IMR-90 (cell line): ENCODE measurements around the gene RNFT1. TPM values are rescaled to one million over a fixed set of nuclear protein-coding genes. Genes with fewer than 3 reads are reported as not detected.
"Not testable (repeated sequence)": the region's sequence is repeated elsewhere in the genome, so short reads cannot be mapped to it uniquely, and the experiment has no call there.

Experiments used
- ATAC-seq: fragments of 200-7000 bp; cut with Tn5 transposase; 2 replicates; pipeline ENCODE4 v1.9.1; 2020; ENCODE audit warnings: low read depth, mild to moderate bottlenecking, moderate library complexity
- BruUV-seq: library from RNA; stranded (reverse); fragments of 400-500 nt; replicated peaks from 2 replicates; lab custom pipeline; 2021; lab: Mats Ljungman, UMichigan
- CTCF ChIA-PET: fragments of 300-600 bp; formaldehyde crosslinking; extraction: SDS; loops from one replicate; lab custom pipeline; 2021; ENCODE audit warnings: antibody characterized with exemption; lab: Yijun Ruan, JAX
- POLR2A ChIA-PET: fragments of 300-600 bp; sonication (Branson Sonifier 250); formaldehyde crosslinking; loops from one replicate; lab custom pipeline; 2022; ENCODE audit warnings: antibody characterized with exemption; ENCODE audit not compliant: unreplicated experiment; lab: Charles Lee
- DNase-seq: peaks from one replicate; pipeline ENCODE4 v3.0.0; 2013
- H2AFZ ChIP-seq: replicated peaks from 2 replicates; pipeline ENCODE3; 2013; ENCODE audit warnings: low read length, mild to moderate bottlenecking; ENCODE audit not compliant: poor library complexity
- H2AK5ac ChIP-seq: 2 replicates; pipeline ENCODE4 v1.6.1; 2013; ENCODE audit warnings: low read depth, low read length, inconsistent platforms
- H2AK9ac ChIP-seq: replicated peaks from 2 replicates; pipeline ENCODE3; 2013; ENCODE audit warnings: mild to moderate bottlenecking, low read depth, low read length, moderate library complexity; ENCODE audit not compliant: poor library complexity
- H2BK120ac ChIP-seq: 2 replicates; pipeline ENCODE4 v1.6.1; 2013; ENCODE audit warnings: low read depth, low read length, inconsistent platforms
- H2BK15ac ChIP-seq: 3 replicates; pipeline ENCODE4 v1.6.1; 2013; ENCODE audit warnings: low read depth, low read length, inconsistent platforms
- H2BK20ac ChIP-seq: 2 replicates; pipeline ENCODE4 v1.6.1; 2013; ENCODE audit warnings: low read depth, mild to moderate bottlenecking, inconsistent platforms, low read length, moderate library complexity
- H2BK5ac ChIP-seq: 2 replicates; pipeline ENCODE4 v1.6.1; 2013; ENCODE audit warnings: mild to moderate bottlenecking, low read depth, low read length, inconsistent platforms; ENCODE audit not compliant: poor library complexity, severe bottlenecking
- H3K14ac ChIP-seq: replicated peaks from 2 replicates; pipeline ENCODE4 v1.6.1; 2013; ENCODE audit warnings: low read depth, low read length, inconsistent platforms
- H3K18ac ChIP-seq: 2 replicates; pipeline ENCODE4 v1.6.1; 2013; ENCODE audit warnings: low read depth, low read length, control low read depth
- H3K23ac ChIP-seq: 2 replicates; pipeline ENCODE4 v1.6.1; 2013; ENCODE audit warnings: low read depth, low read length, inconsistent platforms
- H3K27ac ChIP-seq: 2 replicates; pipeline ENCODE4 v1.5.1; 2013; ENCODE audit warnings: mild to moderate bottlenecking, control low read depth, low read length; ENCODE audit not compliant: insufficient read depth
- H3K27me3 ChIP-seq: 2 replicates; pipeline ENCODE4 v1.6.1; 2013; ENCODE audit warnings: low read length; ENCODE audit not compliant: control insufficient read depth, insufficient read depth
- H3K36me3 ChIP-seq: 2 replicates; pipeline ENCODE4 v1.6.1; 2013; ENCODE audit warnings: low read length, mixed read lengths; ENCODE audit not compliant: control insufficient read depth, insufficient read depth
- H3K4ac ChIP-seq: 2 replicates; pipeline ENCODE4 v1.6.1; 2013; ENCODE audit warnings: low read depth, low read length, inconsistent platforms
- H3K4me1 ChIP-seq: 2 replicates; pipeline ENCODE4 v1.6.1; 2013; ENCODE audit warnings: low read length, mixed read lengths; ENCODE audit not compliant: control insufficient read depth, insufficient read depth
- H3K4me2 ChIP-seq: 2 replicates; pipeline ENCODE4 v1.6.1; 2013; ENCODE audit warnings: low read depth, mild to moderate bottlenecking, control low read depth, low read length, moderate library complexity
- H3K4me3 ChIP-seq: 2 replicates; pipeline ENCODE4 v1.5.1; 2013; ENCODE audit warnings: low read depth, mild to moderate bottlenecking, control low read depth, low read length, moderate library complexity; ENCODE audit not compliant: insufficient read depth
- H3K56ac ChIP-seq: 2 replicates; pipeline ENCODE4 v1.6.1; 2013; ENCODE audit warnings: low read length, inconsistent platforms; ENCODE audit not compliant: insufficient read depth; ENCODE audit errors: extremely low read depth
- H3K79me1 ChIP-seq, 2 experiments: 2 replicates each; pipeline ENCODE4 v1.6.1; 2013; ENCODE audit warnings: low read length in 2 of 2, inconsistent platforms in 1 of 2, low read depth in 1 of 2
- H3K9ac ChIP-seq: 2 replicates; pipeline ENCODE4 v1.6.1; 2013; ENCODE audit warnings: low read depth, low read length, control low read depth
- H3K9me1 ChIP-seq: 2 replicates; pipeline ENCODE4 v1.6.1; 2013; ENCODE audit warnings: low read length, inconsistent platforms; ENCODE audit not compliant: insufficient read depth
- H3K9me3 ChIP-seq: 2 replicates; pipeline ENCODE4 v1.6.1; 2013; ENCODE audit warnings: low read length; ENCODE audit not compliant: control insufficient read depth, insufficient read depth
- H4K20me1 ChIP-seq: 2 replicates; pipeline ENCODE4 v1.6.1; 2013; ENCODE audit warnings: low read length, inconsistent platforms; ENCODE audit not compliant: insufficient read depth
- H4K5ac ChIP-seq: 2 replicates; pipeline ENCODE4 v1.6.1; 2013; ENCODE audit warnings: mild to moderate bottlenecking, low read depth, low read length, control low read depth
- H4K8ac ChIP-seq, 2 experiments: 2 replicates each; pipeline ENCODE4 v1.6.1; 2013; ENCODE audit warnings: low read depth in 2 of 2, low read length in 2 of 2, control low read depth in 1 of 2, inconsistent platforms in 1 of 2
- H4K91ac ChIP-seq: 2 replicates; pipeline ENCODE4 v1.6.1; 2013; ENCODE audit warnings: low read depth, low read length, inconsistent platforms; ENCODE audit not compliant: insufficient read depth
- WGBS, 2 experiments: methylation state at CpG; one replicate each; pipeline versions ENCODE4 v1.1.5 to v1.1.7; 2013; ENCODE audit warnings: missing lambda C conversion rate in 2 of 2; ENCODE audit not compliant: insufficient read length in 1 of 2; ENCODE audit errors: extremely low coverage in 2 of 2; 5-methylcytosine and 5-hydroxymethylcytosine counted together
- dilution Hi-C: fragments of 300-500 bp; cut with HindIII; formaldehyde crosslinking; loops from one replicate; pipeline ENCODE4 v1.14.3; 2018; ENCODE audit warnings: low sequenced_read_pairs; ENCODE audit not compliant: unreplicated experiment
- in situ Hi-C: fragments of 300-500 bp; cut with MboI; formaldehyde crosslinking; loops from 3 replicates; pipeline ENCODE4 v1.14.3; 2019; ENCODE audit warnings: low sequenced_read_pairs, inconsistent platforms, mixed read lengths
- intact Hi-C: fragments of 100-400 bp; cut with micrococcal nuclease; formaldehyde crosslinking; loops from 2 replicates; pipeline ENCODE4 v1.10.0; 2022
- polyA plus RNA-seq, 3 experiments: library from polyadenylated mRNA; depleted of rRNA; stranded (reverse); fragments of >200 nt; gene quantifications; 2 replicates each; pipeline ENCODE4 v1.2.3, GENCODE V29; 2012; ENCODE audit warnings: low replicate concordance in 1 of 3
- total RNA-seq: library from RNA; depleted of rRNA; stranded (reverse); fragments of >200 nt; gene quantifications from 2 replicates; pipeline ENCODE4 v1.2.3, GENCODE V29; 2012

Gene RNFT1
- total and polyA plus RNA-seq, 2 of the 4 experiments (the other 2 are of a cell fraction) = 15.7 to 22.2 TPM

DNA sequence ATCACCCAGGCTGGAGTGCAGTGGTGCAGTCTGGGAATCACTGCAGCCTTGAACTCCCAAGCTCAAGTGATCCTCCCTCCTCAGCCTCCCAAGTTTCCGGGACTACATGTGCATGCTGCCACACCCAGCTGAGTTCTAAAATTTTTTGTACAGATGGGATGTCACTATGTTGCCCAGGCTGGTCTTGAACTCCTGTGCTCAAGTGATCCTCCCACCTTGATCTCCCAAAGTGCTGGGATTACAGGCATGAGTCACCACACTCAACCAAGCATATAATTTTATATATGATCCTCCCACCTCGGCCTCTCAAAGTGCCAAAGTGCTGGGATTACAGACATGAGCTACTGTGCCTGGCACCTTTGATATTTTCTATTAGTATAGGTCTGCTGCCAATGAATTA, 7.2 kb upstream of the RNFT1 start:
- H3K9me3 ChIP-seq, H2BK20ac ChIP-seq, H2BK5ac ChIP-seq, H4K20me1 ChIP-seq, H3K56ac ChIP-seq, H3K36me3 ChIP-seq, POLR2A ChIA-PET, H3K27me3 ChIP-seq, intact Hi-C loops, BruUV-seq, H2BK15ac ChIP-seq, H3K9me1 ChIP-seq, H3K4me1 ChIP-seq, ATAC-seq, H3K4ac ChIP-seq, H2AK5ac ChIP-seq, H3K79me1 ChIP-seq, dilution Hi-C loops, DNase-seq, H3K23ac ChIP-seq, H3K4me2 ChIP-seq, H3K9ac ChIP-seq, H4K8ac ChIP-seq, H4K91ac ChIP-seq, H3K4me3 ChIP-seq, H4K5ac ChIP-seq, H3K14ac ChIP-seq, H3K18ac ChIP-seq, H2AFZ ChIP-seq, H2BK120ac ChIP-seq, H2AK9ac ChIP-seq, H3K27ac ChIP-seq, in situ Hi-C loops: not testable (repeated sequence)
- WGBS, 2 experiments = no CpG with 5 or more reads among the region's 2 CpGs
- CTCF ChIA-PET = interaction anchor here (0.6 kb wide), 1 partner anchor 82 kb away, joined by 4 read pairs; no protein-coding TSS in a partner anchor
